WTC11 (cell line): Measurements from ENCODE around the gene BCO2. TPM values are rescaled to one million over a fixed set of nuclear protein-coding genes. Genes with fewer than 3 reads are reported as not detected.

Source experiments
- ATAC-seq: fragments of 200-7000 bp; cut with Tn5 transposase; 2 replicates; pipeline ENCODE4 v1.10.0; 2021; ENCODE audit warnings: mild to moderate bottlenecking, moderate library complexity
- CTCF ChIA-PET: fragments of 300-600 bp; sonication (Branson Sonifier 250); formaldehyde crosslinking; loops from one replicate; lab custom pipeline; 2021; ENCODE audit warnings: antibody characterized with exemption; lab: Charles Lee
- POLR2A ChIA-PET: fragments of 350-600 bp; sonication (Branson Sonifier 250); formaldehyde crosslinking; loops from one replicate; lab custom pipeline; 2021; ENCODE audit warnings: antibody characterized with exemption; lab: Charles Lee
- DNase-seq: peaks from one replicate; pipeline ENCODE4 v3.0.0; 2021; ENCODE audit warnings: low spot score
- H3K27ac Mint-ChIP-seq: 2 replicates; pipeline ENCODE4 v1.8.0; 2021; ENCODE audit warnings: mixed read lengths
- H3K27me3 Mint-ChIP-seq: 2 replicates; pipeline ENCODE4 v1.8.0; 2021; ENCODE audit warnings: low read depth, mild to moderate bottlenecking, moderate library complexity, mixed read lengths
- H3K36me3 Mint-ChIP-seq: 2 replicates; pipeline ENCODE4 v1.8.0; 2021; ENCODE audit warnings: mixed read lengths
- H3K4me1 Mint-ChIP-seq: 2 replicates; pipeline ENCODE4 v1.8.0; 2022; ENCODE audit warnings: mixed read lengths
- H3K4me3 Mint-ChIP-seq: 2 replicates; pipeline ENCODE4 v1.8.0; 2021; ENCODE audit warnings: mild to moderate bottlenecking, moderate library complexity, mixed read lengths
- H3K9me3 Mint-ChIP-seq: 2 replicates; pipeline ENCODE4 v1.8.0; 2021; ENCODE audit warnings: mixed read lengths
- ATF3 ChIP-seq: sonication (generic); formaldehyde crosslinking; conservative IDR thresholded peaks from 2 replicates; pipeline ENCODE4 v1.8.1; 2022; ENCODE audit warnings: mild to moderate bottlenecking, missing genetic modification reagents
- CBFB ChIP-seq: sonication (generic); formaldehyde crosslinking; IDR thresholded peaks from 2 replicates; pipeline ENCODE4 v1.8.1; 2022; ENCODE audit warnings: mild to moderate bottlenecking, low read depth, missing genetic modification reagents
- CTCF ChIP-seq: fragments of 200-600 bp; IDR thresholded peaks from 2 replicates; pipeline ENCODE4 v1.8.0; 2022; ENCODE audit warnings: antibody characterized with exemption
- ELF4 ChIP-seq: sonication (generic); formaldehyde crosslinking; IDR thresholded peaks from 2 replicates; pipeline ENCODE4 v1.8.1; 2022; ENCODE audit warnings: low read depth, mild to moderate bottlenecking, moderate library complexity, missing genetic modification reagents
- FOXJ3 ChIP-seq: sonication (generic); formaldehyde crosslinking; IDR thresholded peaks from 2 replicates; pipeline ENCODE4 v1.9.0; 2021; ENCODE audit warnings: missing genetic modification reagents, mild to moderate bottlenecking, borderline replicate concordance
- GRHL2 ChIP-seq: fragments of 250-450 bp; sonication (Bioruptor Pico); IDR thresholded peaks from 2 replicates; pipeline ENCODE4 v1.8.0; 2022; ENCODE audit warnings: mild to moderate bottlenecking, moderate library complexity; ENCODE audit not compliant: insufficient replicate concordance, severe bottlenecking
- HMGA2 ChIP-seq: fragments of 250-450 bp; sonication (Bioruptor Pico); IDR thresholded peaks from 2 replicates; pipeline ENCODE4 v1.4.0; 2021; ENCODE audit warnings: mild to moderate bottlenecking, moderate library complexity
- IRF1 ChIP-seq: sonication (generic); formaldehyde crosslinking; IDR thresholded peaks from 2 replicates; pipeline ENCODE4 v1.8.0; 2023; ENCODE audit warnings: missing genetic modification reagents
- KAT7 ChIP-seq: sonication (generic); formaldehyde crosslinking; IDR thresholded peaks from 2 replicates; pipeline ENCODE4 v1.8.1; 2023; ENCODE audit warnings: missing genetic modification reagents, mild to moderate bottlenecking, borderline replicate concordance
- NR2C2 ChIP-seq: sonication (generic); formaldehyde crosslinking; IDR thresholded peaks from 2 replicates; pipeline ENCODE4 v1.8.0; 2022; ENCODE audit warnings: mild to moderate bottlenecking, missing genetic modification reagents
- RELA ChIP-seq: sonication (generic); formaldehyde crosslinking; IDR thresholded peaks from 2 replicates; pipeline ENCODE4 v1.8.1; 2022; ENCODE audit warnings: missing genetic modification reagents, mild to moderate bottlenecking, borderline replicate concordance
- SOX15 ChIP-seq: fragments of 250-450 bp; sonication (Bioruptor Pico); IDR thresholded peaks from 2 replicates; pipeline ENCODE4 v1.9.0; 2021; ENCODE audit warnings: mild to moderate bottlenecking
- TCF7 ChIP-seq: sonication (generic); formaldehyde crosslinking; IDR thresholded peaks from 2 replicates; pipeline ENCODE4 v1.8.0; 2022; ENCODE audit warnings: mild to moderate bottlenecking, low read depth, missing genetic modification reagents, moderate library complexity
- TEAD1 ChIP-seq: sonication (generic); formaldehyde crosslinking; IDR thresholded peaks from 2 replicates; pipeline ENCODE4 v1.8.0; 2022; ENCODE audit warnings: mild to moderate bottlenecking, missing genetic modification reagents
- USF1 ChIP-seq: sonication (generic); formaldehyde crosslinking; IDR thresholded peaks from 2 replicates; pipeline ENCODE4 v1.8.0; 2022; ENCODE audit warnings: mild to moderate bottlenecking, missing genetic modification reagents
- ZNF317 ChIP-seq: sonication (generic); formaldehyde crosslinking; IDR thresholded peaks from 2 replicates; pipeline ENCODE4 v1.8.1; 2023; ENCODE audit warnings: low read depth, mild to moderate bottlenecking, moderate library complexity, missing genetic modification reagents, borderline replicate concordance
- total RNA-seq: library from RNA; stranded (reverse); gene quantifications from 3 replicates; pipeline ENCODE4 v1.2.3, GENCODE V29; 2021

The BCO2 gene
- total RNA-seq, 1 experiment from 2014 or later = 1.0 TPM

- H3K27me3 Mint-ChIP-seq = no peaks in the 10 kb centered on the region
- TF ChIP-seq HMGA2 (CRISPR knock-in tag) (peak; percentile 96), NR2C2 (CRISPR knock-in tag) (no peak)
- TF ChIP-seq, all 79 proteins: peak for 1
- H3K36me3 Mint-ChIP-seq = no peaks in the 10 kb centered on the region
- ATAC-seq = no peak
- ChIA-PET CTCF (no interaction called here), POLR2A (no interaction called here)
- H3K4me1 Mint-ChIP-seq = 0 out of 2 replicates have a peak, but pooled peaks cover 2% of the 10 kb centered on the region
- H3K27ac Mint-ChIP-seq = no peak overlapping the region
- no peak overlapping the region for H3K4me3 Mint-ChIP-seq
- DNase-seq = no peak
- no peaks in the 10 kb centered on the region for H3K9me3 Mint-ChIP-seq
Observed at GRCh38 chr11:112156153-112156955, 19.0 kb upstream of the BCO2 start.

- POLR2A ChIA-PET = no interaction called here
Observed at GRCh38 chr11:112156956-112157766, 18.2 kb upstream of the BCO2 start.

GRCh38 chr11:112159098-112160065 is 15.9 kb upstream of the BCO2 start:
- ATAC-seq = no peak
- H3K27ac Mint-ChIP-seq = no peak overlapping the region; the same call in 1 of the 2 replicates
- CTCF ChIA-PET = interaction anchor here (0.5 to 1.0 kb wide), 2 partner anchors 16 to 121 kb away, joined by 4 read pairs; partner anchors contain the start of gene BCO2
- no peak for TF ChIP-seq GRHL2
- TF ChIP-seq SOX15 (CRISPR knock-in tag) = no peak
- TF ChIP-seq, all 79 proteins: peak for 0
- DNase-seq = no peak
- no peaks in the 10 kb centered on the region for H3K27me3 Mint-ChIP-seq
- no peak overlapping the region for H3K4me3 Mint-ChIP-seq
- peaks cover 10% of the 10 kb centered on the region for H3K4me1 Mint-ChIP-seq
- no peaks in the 10 kb centered on the region for H3K9me3 Mint-ChIP-seq
- H3K36me3 Mint-ChIP-seq = no peaks in the 10 kb centered on the region
- POLR2A ChIA-PET = no interaction called here

More at GRCh38 chr11:112156956-112157766, 18.2 kb upstream of the BCO2 start:
- Mint-ChIP-seq H3K9me3 (no peaks in the 10 kb centered on the region), H3K27ac (peak overlapping the region; percentile 72; the same call in 1 of the 2 replicates), H3K4me1 (0 out of 2 replicates have a peak, but pooled peaks cover 2% of the 10 kb centered on the region), H3K27me3 (no peaks in the 10 kb centered on the region), H3K36me3 (no peaks in the 10 kb centered on the region), H3K4me3 (no peak overlapping the region)
- ATAC-seq (no peak), DNase-seq (no peak)
- no peak for TF ChIP-seq KAT7
- TF ChIP-seq ZNF317 (CRISPR knock-in tag) = no peak
- no peak for TF ChIP-seq CBFB
- TF ChIP-seq IRF1 (CRISPR knock-in tag) = no peak
- TF ChIP-seq TEAD1 (CRISPR knock-in tag) = no peak
- no peak for TF ChIP-seq CTCF
- CTCF ChIA-PET = no interaction called here

- no peaks in the 10 kb centered on the region for H3K9me3 Mint-ChIP-seq
- ChIA-PET CTCF (interaction anchor here (0.5 to 1.0 kb wide), 2 partner anchors 15 to 120 kb away, joined by 4 read pairs; partner anchors contain the start of gene BCO2), POLR2A (interaction anchor here (0.7 kb wide), 2 partner anchors 29 to 38 kb away, joined by 4 to 7 read pairs; no protein-coding TSS in a partner anchor)
- H3K4me3 Mint-ChIP-seq = no peak overlapping the region
- ATAC-seq (no peak), DNase-seq (no peak)
- no peaks in the 10 kb centered on the region for H3K36me3 Mint-ChIP-seq
- H3K27me3 Mint-ChIP-seq = no peaks in the 10 kb centered on the region
- H3K27ac Mint-ChIP-seq = no peak overlapping the region
- peaks cover 10% of the 10 kb centered on the region for H3K4me1 Mint-ChIP-seq
- no peak for TF ChIP-seq RELA (CRISPR knock-in tag)
- no peak for TF ChIP-seq HMGA2 (CRISPR knock-in tag)
- no peak for TF ChIP-seq FOXJ3 (CRISPR knock-in tag)
- no peak for TF ChIP-seq ATF3 (CRISPR knock-in tag)
- TF ChIP-seq USF1 (CRISPR knock-in tag) = no peak
- TF ChIP-seq TCF7 = no peak
- no peak for TF ChIP-seq ELF4 (CRISPR knock-in tag)
Observed at GRCh38 chr11:112160091-112160848, 15.0 kb upstream of the BCO2 start.
